Naive thymus-derived CD4-positive, alpha-beta T cell (primary cell): ENCODE measurements around the gene GCNA. TPM values are rescaled to one million over a fixed set of nuclear protein-coding genes. Genes with fewer than 3 reads are reported as not detected.
"Not testable (repeated sequence)": the region's sequence is repeated elsewhere in the genome, so short reads cannot be mapped to it uniquely, and the experiment has no call there.

Experiments
- ATAC-seq: fragments of 150-1000 bp; cut with Tn5 transposase; 2 replicates; pipeline ENCODE4 v1.10.0; 2021; ENCODE audit warnings: mild to moderate bottlenecking, moderate library complexity
- CTCF ChIA-PET: fragments of 350-600 bp; sonication (Branson Sonifier 250); formaldehyde crosslinking; loops from one replicate; lab custom pipeline; 2021; ENCODE audit warnings: antibody characterized with exemption; lab: Charles Lee
- POLR2A ChIA-PET: fragments of 350-600 bp; sonication (Branson Sonifier 250); formaldehyde crosslinking; loops from one replicate; lab custom pipeline; 2021; ENCODE audit warnings: antibody characterized with exemption, inconsistent platforms; lab: Charles Lee
- DNase-seq, 9 donors: peaks; one replicate each; pipeline versions ENCODE4 v3.0.0 to v3.0.0-alpha.2; 2020 to 2022; ENCODE audit warnings: mixed read lengths in 1 of 9
- H3K27ac ChIP-seq: one replicate; pipeline ENCODE4 v1.7.0; 2013; ENCODE audit warnings: mild to moderate bottlenecking, low read depth, low read length, moderate library complexity
- H3K27me3 ChIP-seq, 2 donors: one replicate each; pipeline ENCODE4 v1.7.0; 2013; ENCODE audit warnings: low read length in 2 of 2, mild to moderate bottlenecking in 2 of 2, moderate library complexity in 2 of 2; ENCODE audit not compliant: control insufficient read depth in 2 of 2, insufficient read depth in 2 of 2
- H3K36me3 ChIP-seq, 3 experiments: 1 replicate in 2 of 3; 2 replicates in 1 of 3; pipeline ENCODE4 v1.7.0; 2013; ENCODE audit warnings: low read length in 3 of 3, mild to moderate bottlenecking in 3 of 3, moderate library complexity in 1 of 3; ENCODE audit not compliant: insufficient read depth in 3 of 3, control insufficient read depth in 2 of 3
- H3K4me1 ChIP-seq, 2 donors: one replicate each; pipeline ENCODE4 v1.7.0; 2013; ENCODE audit warnings: low read length in 2 of 2, mild to moderate bottlenecking in 2 of 2, moderate library complexity in 1 of 2; ENCODE audit not compliant: control insufficient read depth in 2 of 2, insufficient read depth in 2 of 2
- H3K4me3 ChIP-seq: 2 replicates; pipeline ENCODE4 v1.7.0; 2013; ENCODE audit warnings: mild to moderate bottlenecking, low read length
- H3K9me3 ChIP-seq, 3 experiments: 1 replicate in 2 of 3; 2 replicates in 1 of 3; pipeline ENCODE4 v1.7.0; 2013; ENCODE audit warnings: low read length in 3 of 3; ENCODE audit not compliant: control insufficient read depth in 2 of 3
- H3K27ac Mint-ChIP-seq, 9 donors: one replicate each; pipeline ENCODE4 v1.8.0; 2020 to 2022; ENCODE audit warnings: mixed read lengths in 9 of 9, mild to moderate bottlenecking in 8 of 9, moderate library complexity in 5 of 9, inconsistent platforms in 2 of 9
- H3K27me3 Mint-ChIP-seq, 5 donors: one replicate each; pipeline ENCODE4 v1.8.0; 2021 to 2022; ENCODE audit warnings: mixed read lengths in 5 of 5, mild to moderate bottlenecking in 1 of 5
- H3K36me3 Mint-ChIP-seq, 5 donors: one replicate each; pipeline ENCODE4 v1.8.0; 2020 to 2022; ENCODE audit warnings: mixed read lengths in 5 of 5, mild to moderate bottlenecking in 3 of 5, inconsistent platforms in 1 of 5
- H3K4me1 Mint-ChIP-seq, 7 donors: one replicate each; pipeline ENCODE4 v1.8.0; 2020 to 2022; ENCODE audit warnings: mixed read lengths in 7 of 7, mild to moderate bottlenecking in 3 of 7, inconsistent platforms in 1 of 7
- H3K4me3 Mint-ChIP-seq, 10 donors: one replicate each; pipeline ENCODE4 v1.8.0; 2020 to 2022; ENCODE audit warnings: mild to moderate bottlenecking in 10 of 10, mixed read lengths in 10 of 10, moderate library complexity in 6 of 10, inconsistent platforms in 2 of 10
- H3K9me3 Mint-ChIP-seq, 11 donors: one replicate each; pipeline ENCODE4 v1.8.0; 2020 to 2022; ENCODE audit warnings: mixed read lengths in 11 of 11, mild to moderate bottlenecking in 4 of 11, inconsistent platforms in 1 of 11, moderate library complexity in 1 of 11
- intact Hi-C, 2 donors: fragments of 100-400 bp; cut with micrococcal nuclease; formaldehyde crosslinking; loops; one replicate each; pipeline ENCODE4 v1.15.1; 2023
- polyA plus RNA-seq, 2 donors: library from polyadenylated mRNA; unstranded; fragments of 300-500 nt; fragmentation: Illumina TruSeq; gene quantifications; one replicate each; pipeline ENCODE4 v1.2.3, GENCODE V29; 2021
- total RNA-seq, 6 experiments: library from RNA in 5 of 6; stranded (reverse) in 5 of 6; gene quantifications; 1 replicate in 5 of 6; 2 replicates in 1 of 6; pipeline ENCODE4 v1.2.3 and lab custom pipeline; 2021 to 2026

The GCNA gene
- total and polyA plus RNA-seq, 7 experiments from 2014 or later: 0.08 to 14.7 (median 2.8) TPM

DNA sequence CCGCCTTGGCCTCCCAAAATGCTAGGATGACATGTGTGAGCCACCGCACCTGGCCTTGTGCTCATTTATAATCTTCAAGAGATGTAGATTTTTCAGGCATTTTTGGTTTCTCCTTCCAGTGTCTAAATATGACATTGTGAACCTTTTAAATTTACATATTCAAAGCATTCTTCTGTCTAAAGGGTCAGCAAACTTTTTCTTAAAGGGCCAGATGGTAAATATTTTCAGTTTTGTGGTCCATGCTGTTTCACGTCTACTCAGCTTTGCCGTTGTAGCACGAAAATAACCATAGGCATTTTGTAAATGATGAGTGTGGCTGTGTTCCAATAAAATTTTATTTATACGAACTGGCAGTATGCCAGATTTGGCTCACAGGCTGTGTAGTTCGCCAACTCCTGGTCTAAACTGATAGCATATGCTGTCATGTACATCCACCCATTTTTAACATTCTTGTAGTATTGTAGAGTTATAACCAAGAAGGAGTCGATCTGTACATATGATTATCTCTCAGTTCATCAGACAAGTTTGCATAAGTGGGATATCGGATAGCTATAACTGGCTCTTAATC, 12.7 kb upstream of the GCNA start:
- H3K36me3 ChIP-seq: peaks cover 30 to 82% (median 57%) of the 10 kb centered on the region in 3 experiments
- no peak overlapping the region for H3K4me3 ChIP-seq
- H3K27ac ChIP-seq: no peak overlapping the region
- peaks cover 10 to 30% (median 17%) of the 10 kb centered on the region in 5 donors for H3K36me3 Mint-ChIP-seq
- no peaks in the 10 kb centered on the region for H3K27me3 Mint-ChIP-seq
- ChIA-PET CTCF (no interaction called here), POLR2A (interaction anchor here (0.6 to 2.0 kb wide), 2 partner anchors 31 to 268 kb away, joined by 4 read pairs; no protein-coding TSS in a partner anchor)
- H3K9me3 Mint-ChIP-seq: no peaks in the 10 kb centered on the region
- H3K27ac Mint-ChIP-seq: peak overlapping the region in 2 of 9 donors; percentile 21
- intact Hi-C loops: no loop called here
- no peaks in the 10 kb centered on the region for H3K9me3 ChIP-seq
- DNase-seq (no peak), ATAC-seq (no peak)
- H3K4me1 ChIP-seq: no peaks in the 10 kb centered on the region
- H3K4me1 Mint-ChIP-seq: peaks cover 0 to 10% (median 4%) of the 10 kb centered on the region in 7 donors
- H3K4me3 Mint-ChIP-seq: no peak overlapping the region
- H3K27me3 ChIP-seq: no peaks in the 10 kb centered on the region

DNA sequence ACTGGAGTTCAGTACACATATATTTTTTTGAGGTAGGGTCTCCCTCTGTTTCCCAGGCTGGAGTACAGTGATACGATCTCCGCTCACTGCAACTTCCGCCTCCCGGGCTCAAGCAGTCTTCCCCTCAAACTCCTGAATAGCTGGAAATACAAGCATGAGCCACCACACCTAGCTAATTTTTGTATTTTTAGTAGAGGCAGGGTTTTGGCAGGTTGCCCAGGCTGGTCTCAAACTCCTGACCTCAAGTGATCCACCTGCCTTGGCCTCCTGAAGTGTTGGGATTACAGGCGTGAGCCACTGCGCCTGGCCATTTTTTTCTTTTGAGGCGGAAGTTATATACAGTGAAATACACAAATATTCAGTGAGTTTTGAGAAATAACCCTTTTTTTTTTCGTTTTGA, 6.8 kb upstream of the GCNA start:
- POLR2A ChIA-PET, H3K27ac ChIP-seq, H3K4me1 Mint-ChIP-seq, H3K4me1 ChIP-seq, H3K4me3 ChIP-seq, ATAC-seq, H3K4me3 Mint-ChIP-seq, H3K9me3 Mint-ChIP-seq, H3K27ac Mint-ChIP-seq, DNase-seq, H3K27me3 ChIP-seq, H3K27me3 Mint-ChIP-seq, H3K9me3 ChIP-seq: not testable (repeated sequence)
- intact Hi-C loops: loop anchor here in 1 of 2 donors (5.0 kb wide), 1 partner anchor 34 kb away; no protein-coding TSS in a partner anchor
- CTCF ChIA-PET: interaction anchor here (0.6 kb wide), 1 partner anchor 173 kb away, joined by 4 read pairs; no protein-coding TSS in a partner anchor
- peaks cover 10 to 71% (median 14%) of the 10 kb centered on the region in 3 experiments for H3K36me3 ChIP-seq
- H3K36me3 Mint-ChIP-seq: peaks cover 0 to 22% (median 8%) of the 10 kb centered on the region in 5 donors

DNA sequence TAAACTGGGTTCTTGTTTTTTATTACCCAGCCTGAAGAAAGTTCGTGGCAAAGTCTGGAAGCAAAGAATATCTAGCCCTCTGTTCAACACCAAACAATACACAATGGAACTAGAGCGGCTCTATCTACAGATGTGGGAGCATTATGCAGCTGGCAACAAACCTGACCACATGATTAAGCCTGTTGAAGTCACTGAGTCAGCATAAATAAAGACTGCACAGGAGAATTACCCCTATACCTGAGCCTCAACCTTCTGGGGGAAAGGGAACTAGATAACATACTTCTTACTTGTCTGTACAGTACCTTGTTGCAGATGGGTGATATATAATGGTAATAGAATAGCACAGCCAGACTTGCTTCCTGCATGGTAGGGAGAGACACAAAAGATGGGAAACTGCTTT, 4.6 kb upstream of the GCNA start:
- intact Hi-C loops: loop anchor here in 1 of 2 donors (5.0 kb wide), 1 partner anchor 36 kb away; no protein-coding TSS in a partner anchor
- no peaks in the 10 kb centered on the region for H3K27me3 Mint-ChIP-seq
- no peak for DNase-seq
- H3K4me3 Mint-ChIP-seq: no peak overlapping the region
- peaks cover 3 to 50% (median 10%) of the 10 kb centered on the region in 3 experiments for H3K36me3 ChIP-seq
- no peaks in the 10 kb centered on the region for H3K9me3 Mint-ChIP-seq
- ChIA-PET CTCF (no interaction called here), POLR2A (no interaction called here)
- H3K9me3 ChIP-seq: no peaks in the 10 kb centered on the region
- H3K4me1 ChIP-seq: no peaks in the 10 kb centered on the region
- H3K4me1 Mint-ChIP-seq: peaks cover 0 to 7% (median 0%) of the 10 kb centered on the region in 7 donors
- H3K27ac Mint-ChIP-seq: peak overlapping the region in 1 of 9 donors; percentile 43
- H3K36me3 Mint-ChIP-seq: peaks cover 0 to 20% (median 3%) of the 10 kb centered on the region in 5 donors
- H3K4me3 ChIP-seq: no peak overlapping the region
- H3K27me3 ChIP-seq: no peaks in the 10 kb centered on the region
- no peak for ATAC-seq
- H3K27ac ChIP-seq: no peak overlapping the region

DNA sequence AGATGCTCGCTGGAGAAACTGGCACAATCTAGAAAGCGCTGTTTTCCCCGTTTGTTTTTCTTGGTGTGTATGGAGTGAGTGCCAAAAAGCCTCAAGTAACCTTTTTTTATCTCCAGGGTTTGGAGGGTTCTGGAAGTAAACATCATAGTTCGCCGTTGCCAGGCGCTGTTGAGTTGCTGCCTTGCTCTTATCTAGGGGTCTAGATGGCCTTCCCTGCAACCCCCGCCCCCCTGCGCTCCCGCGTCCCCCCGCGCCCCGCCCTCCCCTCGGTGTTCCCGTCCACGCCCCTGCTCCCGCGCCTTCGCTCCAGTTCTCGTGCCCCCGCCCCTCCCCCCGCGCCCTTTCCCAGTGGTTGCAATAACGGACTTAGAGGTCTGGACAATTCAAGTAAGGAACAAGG, 555 bp upstream of the GCNA start:
- Mint-ChIP-seq H3K27me3 (no peaks in the 10 kb centered on the region), H3K36me3 (peaks cover 0 to 20% (median 3%) of the 10 kb centered on the region in 5 donors), H3K4me3 (no peak overlapping the region), H3K9me3 (peaks cover 0 to 3% (median 0%) of the 10 kb centered on the region in 11 donors), H3K27ac (peak overlapping the region in 1 of 9 donors; percentile 39), H3K4me1 (peaks cover 0 to 10% (median 3%) of the 10 kb centered on the region in 7 donors)
- no peak for DNase-seq
- Histone ChIP-seq H3K9me3 (no peaks in the 10 kb centered on the region), H3K4me1 (no peaks in the 10 kb centered on the region), H3K36me3 (peaks cover 3 to 31% (median 10%) of the 10 kb centered on the region in 3 experiments), H3K27me3 (no peaks in the 10 kb centered on the region), H3K4me3 (no peak overlapping the region), H3K27ac (no peak overlapping the region)
- intact Hi-C loops: no loop called here
- POLR2A ChIA-PET: no interaction called here
- CTCF ChIA-PET: no interaction called here
- no peak for ATAC-seq

DNA sequence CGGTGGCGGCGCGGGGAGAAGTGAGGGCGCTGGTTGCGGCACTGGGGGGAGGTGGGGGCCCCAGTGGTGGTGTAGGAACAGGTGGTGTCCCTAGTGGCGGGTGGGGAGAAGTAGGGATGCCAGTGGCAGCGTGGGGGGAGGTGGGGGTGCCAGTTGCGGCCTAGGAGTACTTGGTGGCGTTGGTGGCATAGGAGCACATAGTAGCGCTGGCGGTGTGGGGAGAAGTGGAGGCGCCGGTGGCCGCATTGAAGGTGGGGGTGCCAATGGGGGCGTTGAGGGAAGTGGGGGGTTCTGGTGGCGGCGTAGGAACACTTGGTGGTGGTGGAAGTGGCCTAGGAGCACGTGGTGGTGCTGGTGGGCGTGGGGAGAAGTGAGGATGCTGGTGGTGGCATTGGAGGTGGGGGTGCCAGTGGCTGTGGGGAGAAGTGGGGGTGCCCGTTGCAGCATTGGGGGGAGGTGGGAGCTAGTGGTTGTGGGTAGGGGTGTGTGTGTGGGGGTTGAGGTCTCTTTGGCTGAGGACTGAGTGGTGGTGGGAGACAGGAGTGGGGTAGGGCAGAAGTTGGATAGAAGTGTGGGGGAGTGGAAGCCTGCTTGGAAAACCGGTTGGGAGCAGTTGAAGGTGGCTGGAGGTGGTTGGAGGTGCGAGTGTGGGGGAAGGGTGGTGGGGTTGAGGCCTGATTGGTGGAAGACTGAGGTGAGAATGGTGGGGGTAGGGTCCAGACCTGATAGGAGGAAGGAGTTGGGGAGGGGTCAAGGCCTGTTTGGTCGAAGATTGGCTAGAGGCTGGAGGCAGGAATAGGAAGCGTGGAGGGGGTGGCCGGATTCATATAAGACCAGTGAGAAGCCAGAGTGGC, 1.1 kb downstream of the GCNA start:
- intact Hi-C loops: no loop called here
- Mint-ChIP-seq H3K36me3 (peaks cover 0 to 11% (median 3%) of the 10 kb centered on the region in 5 donors), H3K27me3 (no peaks in the 10 kb centered on the region), H3K4me3 (no peak overlapping the region), H3K4me1 (peaks cover 0 to 6% (median 0%) of the 10 kb centered on the region in 7 donors), H3K27ac (no peak overlapping the region), H3K9me3 (peaks cover 0 to 3% (median 0%) of the 10 kb centered on the region in 11 donors)
- no peak overlapping the region for H3K27ac ChIP-seq
- no peak overlapping the region for H3K4me3 ChIP-seq
- H3K36me3 ChIP-seq: peaks cover 3 to 17% (median 5%) of the 10 kb centered on the region in 3 experiments
- DNase-seq (no peak), ATAC-seq (no peak)
- CTCF ChIA-PET: no interaction called here
- POLR2A ChIA-PET: interaction anchor here (1.0 kb wide), 1 partner anchor 42 kb away, joined by 3 read pairs; no protein-coding TSS in a partner anchor
- no peaks in the 10 kb centered on the region for H3K4me1 ChIP-seq
- H3K27me3 ChIP-seq: no peaks in the 10 kb centered on the region
- no peaks in the 10 kb centered on the region for H3K9me3 ChIP-seq

DNA sequence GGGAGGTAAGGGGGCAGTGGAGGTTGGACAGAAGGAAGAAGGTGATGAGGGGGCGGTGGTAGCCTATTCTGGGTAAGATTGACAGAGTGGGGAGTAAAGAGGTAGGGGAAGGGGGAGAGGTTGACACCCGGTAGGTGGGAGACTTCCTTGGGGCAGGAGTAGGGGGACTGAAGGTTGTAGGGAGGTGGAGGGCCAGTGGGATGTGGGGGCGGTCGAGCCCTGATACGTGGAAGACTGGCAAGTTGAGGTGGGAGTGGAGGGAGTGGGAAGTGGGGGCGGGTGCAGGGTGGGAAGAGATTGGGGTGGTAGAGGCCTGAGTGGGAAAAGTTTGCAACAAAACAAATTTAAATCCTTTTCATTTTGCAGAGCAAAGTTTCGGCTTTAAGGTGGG, 1.7 kb downstream of the GCNA start:
- peaks cover 0 to 10% (median 3%) of the 10 kb centered on the region in 5 donors for H3K36me3 Mint-ChIP-seq
- H3K27me3 ChIP-seq: no peaks in the 10 kb centered on the region
- DNase-seq: no peak
- H3K27ac ChIP-seq: no peak overlapping the region
- ATAC-seq: no peak
- H3K4me1 ChIP-seq: no peaks in the 10 kb centered on the region
- H3K4me3 Mint-ChIP-seq: no peak overlapping the region
- ChIA-PET POLR2A (no interaction called here), CTCF (no interaction called here)
- peaks cover 0 to 6% (median 0%) of the 10 kb centered on the region in 7 donors for H3K4me1 Mint-ChIP-seq
- H3K4me3 ChIP-seq: no peak overlapping the region
- no peaks in the 10 kb centered on the region for H3K27me3 Mint-ChIP-seq
- H3K9me3 ChIP-seq: no peaks in the 10 kb centered on the region
- H3K36me3 ChIP-seq: peaks cover 3 to 12% (median 5%) of the 10 kb centered on the region in 3 experiments
- peaks cover 0 to 3% (median 0%) of the 10 kb centered on the region in 11 donors for H3K9me3 Mint-ChIP-seq
- intact Hi-C loops: loop anchor here (5.0 kb wide), 1 partner anchor 72 kb away; no protein-coding TSS in a partner anchor
- no peak overlapping the region for H3K27ac Mint-ChIP-seq
